GOT3 (cell line): ENCODE results near the gene ME2.
"Not testable (repeated sequence)": the region's sequence is repeated elsewhere in the genome, so short reads cannot be mapped to it uniquely, and the experiment has no call there.

Source experiments
- DNase-seq: peaks from one replicate; lab custom pipeline; 2025; ENCODE audit warnings: mixed read lengths; lab: John Stamatoyannopoulos, UW

The ME2 gene

GRCh38 chr18:50924372-50924771 lies 45.5 kb downstream of the ME2 start:
- DNase-seq, result no peak

GRCh38 chr18:50926521-50926920 lies 47.6 kb downstream of the ME2 start:
- no peak for DNase-seq

GRCh38 chr18:50928551-50928950 lies 49.6 kb downstream of the ME2 start:
- no peak for DNase-seq

- no peak for DNase-seq
These were observed 54.8 kb downstream of the ME2 start for GRCh38 chr18:50933684-50934083.

- no peak for DNase-seq
These were observed 55.8 kb downstream of the ME2 start for GRCh38 chr18:50934545-50935211.

GRCh38 chr18:50935493-50936191 lies 56.7 kb downstream of the ME2 start:
- DNase-seq, result no peak

- no peak for DNase-seq
These were observed 58.3 kb downstream of the ME2 start for GRCh38 chr18:50937183-50937582.

GRCh38 chr18:50938912-50939311 lies 60.0 kb downstream of the ME2 start:
- no peak for DNase-seq

- no peak for DNase-seq
These were observed 65.5 kb downstream of the ME2 start for GRCh38 chr18:50944245-50944932.

- DNase-seq, result not testable (repeated sequence)
These were observed 67.0 kb downstream of the ME2 start for GRCh38 chr18:50945918-50946317.

GRCh38 chr18:50947899-50948298 lies 69.0 kb downstream of the ME2 start:
- no peak for DNase-seq

GRCh38 chr18:50949185-50949584 lies 70.3 kb downstream of the ME2 start:
- DNase-seq, result no peak

GRCh38 chr18:50950626-50951025 lies 71.7 kb downstream of the ME2 start:
- DNase-seq, result no peak

- DNase-seq, result no peak
These were observed 74.9 kb downstream of the ME2 start for GRCh38 chr18:50953822-50954221.

GRCh38 chr18:50955253-50955652 lies 76.3 kb downstream of the ME2 start:
- DNase-seq, result no peak

GRCh38 chr18:50956116-50956515 lies 77.2 kb downstream of the ME2 start:
- DNase-seq, result no peak

GRCh38 chr18:50961974-50962373 lies 83.1 kb downstream of the ME2 start:
- no peak for DNase-seq

- no peak for DNase-seq
These were observed 89.1 kb downstream of the ME2 start, which contains the start of gene ELAC1 for GRCh38 chr18:50967714-50968661. TSS of gene ELAC1 (plus strand) at chr18:50968040. CDS start at chr18:50974405, 6,365 bp downstream.

- no peak for DNase-seq
These were observed 90.5 kb downstream of the ME2 start for GRCh38 chr18:50969448-50969847.

GRCh38 chr18:50970006-50970405 lies 91.1 kb downstream of the ME2 start:
- DNase-seq, result no peak

- DNase-seq, result not testable (repeated sequence)
These were observed 93.5 kb downstream of the ME2 start for GRCh38 chr18:50972404-50972803.
